ENCODE data around the gene KLK12. TPM values are rescaled to one million over a fixed set of nuclear protein-coding genes. Genes with fewer than 3 reads are reported as not detected.

Gene KLK12
- total RNA-seq, 2 experiments from 2014 or later, result not detected

GRCh38 chr19:51083181-51083580 lies 48.4 kb upstream of the KLK12 start:
- no peaks in the 10 kb centered on the region for H3K36me3 ChIP-seq (ENCODE audit: insufficient read depth, low read length)
- TF ChIP-seq CTCF (IDR thresholded peaks at IDR 0.05), result no peak
- H3K27me3 ChIP-seq (ENCODE audit: control insufficient read depth in 1 of 2, insufficient read depth in 2 of 2, low read length in 2 of 2), result no peaks in the 10 kb centered on the region
- Mint-ChIP-seq H3K27ac (no peak overlapping the region), H3K36me3 (ENCODE audit: low read depth) (no peaks in the 10 kb centered on the region), H3K27me3 (peaks cover 6% of the 10 kb centered on the region), H3K4me1 (ENCODE audit: low read depth) (no peaks in the 10 kb centered on the region), H3K4me3 (no peak overlapping the region), H3K9me3 (no peaks in the 10 kb centered on the region)
- ChIA-PET POLR2A (no interaction called here), CTCF (no interaction called here)
- no peak overlapping the region for H3K27ac ChIP-seq (ENCODE audit: low read depth in 1 of 2, low read length in 2 of 2)
- no peak overlapping the region for H3K4me3 ChIP-seq (ENCODE audit: low read length)
- intact Hi-C loops (cut with DNase I, micrococcal nuclease), result no loop called here
- H3K4me1 ChIP-seq (ENCODE audit: insufficient read depth, low read length), result no peaks in the 10 kb centered on the region
- ATAC-seq (ENCODE audit: poor library complexity), result no peak
- no peaks in the 10 kb centered on the region for H3K9me3 ChIP-seq (ENCODE audit: control insufficient read depth in 1 of 2, insufficient read depth in 1 of 2, low read length in 2 of 2)
- DNase-seq, result no peak

- TF ChIP-seq CTCF (IDR thresholded peaks at IDR 0.05), result no peak
- Histone ChIP-seq H3K9me3 (ENCODE audit: control insufficient read depth in 1 of 2, insufficient read depth in 1 of 2, low read length in 2 of 2) (no peaks in the 10 kb centered on the region), H3K4me1 (ENCODE audit: insufficient read depth, low read length) (no peaks in the 10 kb centered on the region), H3K27me3 (ENCODE audit: control insufficient read depth in 1 of 2, insufficient read depth in 2 of 2, low read length in 2 of 2) (no peaks in the 10 kb centered on the region), H3K36me3 (ENCODE audit: insufficient read depth, low read length) (no peaks in the 10 kb centered on the region), H3K27ac (ENCODE audit: low read depth in 1 of 2, low read length in 2 of 2) (no peak within 1 kb of the TSS), H3K4me3 (ENCODE audit: low read length) (no peak within 1 kb of the TSS)
- CTCF ChIA-PET, result no interaction called here
- peaks cover 6% of the 10 kb centered on the region for H3K27me3 Mint-ChIP-seq
- no peak for DNase-seq
- ATAC-seq (ENCODE audit: poor library complexity), result no peak
- POLR2A ChIA-PET, result no interaction called here
- H3K9me3 Mint-ChIP-seq, result no peaks in the 10 kb centered on the region
- H3K4me3 Mint-ChIP-seq, result no peak within 1 kb of the TSS
- H3K27ac Mint-ChIP-seq, result no peak within 1 kb of the TSS
- no peaks in the 10 kb centered on the region for H3K4me1 Mint-ChIP-seq (ENCODE audit: low read depth)
- no peaks in the 10 kb centered on the region for H3K36me3 Mint-ChIP-seq (ENCODE audit: low read depth)
- intact Hi-C loops (cut with DNase I, micrococcal nuclease), result no loop called here
Measured at GRCh38 chr19:51082611-51083010, 47.8 kb upstream of the KLK12 start, which contains the start of gene KLK14. Gene KLK14 (minus strand): TSS chr19:51082887. CDS start chr19:51082614, 273 bp downstream.

- intact Hi-C loops (cut with DNase I, micrococcal nuclease), result no loop called here
- ChIA-PET POLR2A (no interaction called here), CTCF (no interaction called here)
- Mint-ChIP-seq H3K9me3 (no peaks in the 10 kb centered on the region), H3K4me1 (ENCODE audit: low read depth) (no peaks in the 10 kb centered on the region), H3K27me3 (peaks cover 6% of the 10 kb centered on the region), H3K36me3 (ENCODE audit: low read depth) (no peaks in the 10 kb centered on the region), H3K27ac (no peak overlapping the region), H3K4me3 (no peak overlapping the region)
- no peak overlapping the region for H3K27ac ChIP-seq (ENCODE audit: low read depth in 1 of 2, low read length in 2 of 2)
- TF ChIP-seq CTCF (IDR thresholded peaks at IDR 0.05), result no peak
- no peaks in the 10 kb centered on the region for H3K27me3 ChIP-seq (ENCODE audit: control insufficient read depth in 1 of 2, insufficient read depth in 2 of 2, low read length in 2 of 2)
- no peaks in the 10 kb centered on the region for H3K36me3 ChIP-seq (ENCODE audit: insufficient read depth, low read length)
- H3K4me3 ChIP-seq (ENCODE audit: low read length), result no peak overlapping the region
- no peak for DNase-seq
- no peaks in the 10 kb centered on the region for H3K4me1 ChIP-seq (ENCODE audit: insufficient read depth, low read length)
- no peaks in the 10 kb centered on the region for H3K9me3 ChIP-seq (ENCODE audit: control insufficient read depth in 1 of 2, insufficient read depth in 1 of 2, low read length in 2 of 2)
- no peak for ATAC-seq (ENCODE audit: poor library complexity)
Measured at GRCh38 chr19:51081476-51081875, 46.7 kb upstream of the KLK12 start.
